Left renal cortex interstitium (tissue), 4 donors: ENCODE measurements around the gene EPB41. TPM values are rescaled to one million over a fixed set of nuclear protein-coding genes. Genes with fewer than 3 reads are reported as not detected.

Experiments
- DNase-seq, 4 donors: peaks; one replicate each; pipeline ENCODE4 v3.0.0-alpha.2; 2013; ENCODE audit warnings: low read depth in 4 of 4, low spot score in 2 of 4, missing footprints in 1 of 4
- polyA plus RNA-seq, 4 donors: library from polyadenylated mRNA; unstranded; fragments of 120-200 nt; gene quantifications; one replicate each; pipeline ENCODE4 v1.2.1, GENCODE V29; 2013; ENCODE audit not compliant: insufficient read length in 4 of 4

EPB41 gene
- polyA plus RNA-seq, 4 donors: 50.9 to 61.2 (median 55.2) TPM

- DNase-seq: no peak
Measured at GRCh38 chr1:28890435-28890834, 23.9 kb upstream of the EPB41 start.

GRCh38 chr1:28890836-28891235 is 23.5 kb upstream of the EPB41 start:
- no peak for DNase-seq

- no peak for DNase-seq
Measured at GRCh38 chr1:28891256-28891655, 23.1 kb upstream of the EPB41 start.

- no peak for DNase-seq
Measured at GRCh38 chr1:28893403-28894102, 20.8 kb upstream of the EPB41 start.

- no peak for DNase-seq
Measured at GRCh38 chr1:28894785-28895184, 19.6 kb upstream of the EPB41 start.

- DNase-seq: no peak
Measured at GRCh38 chr1:28895896-28896608, 18.3 kb upstream of the EPB41 start.

GRCh38 chr1:28896609-28896986 is 17.8 kb upstream of the EPB41 start:
- DNase-seq: no peak

GRCh38 chr1:28897789-28898188 is 16.6 kb upstream of the EPB41 start:
- DNase-seq: no peak

- DNase-seq: no peak
Measured at GRCh38 chr1:28898405-28898881, 15.9 kb upstream of the EPB41 start.

- DNase-seq: no peak
Measured at GRCh38 chr1:28899267-28899666, 15.1 kb upstream of the EPB41 start.

GRCh38 chr1:28900562-28900961 is 13.8 kb upstream of the EPB41 start:
- no peak for DNase-seq

- DNase-seq: no peak
Measured at GRCh38 chr1:28902738-28903137, 11.6 kb upstream of the EPB41 start.

- no peak for DNase-seq
Measured at GRCh38 chr1:28905921-28906666, 8.3 kb upstream of the EPB41 start.

GRCh38 chr1:28909198-28909597 is 5.2 kb upstream of the EPB41 start:
- no peak for DNase-seq

- DNase-seq: no peak
Measured at GRCh38 chr1:28910379-28911115, 3.8 kb upstream of the EPB41 start.

- DNase-seq: peak in 1 of 4 donors; percentile 36
Measured at GRCh38 chr1:28913786-28914227, 562 bp upstream of the EPB41 start.

- DNase-seq: peak; percentile 31 to 43 (median 39)
Measured at GRCh38 chr1:28915031-28915895, 894 bp downstream of the EPB41 start.

GRCh38 chr1:28917757-28918118 is 3.4 kb downstream of the EPB41 start:
- DNase-seq: no peak

- DNase-seq: no peak
Measured at GRCh38 chr1:28921286-28921869, 7.0 kb downstream of the EPB41 start.
